Measurements from ENCODE around the gene SMARCC2.

SMARCC2 gene

GRCh38 chr12:56189099-56189917 lies at the start of gene SMARCC2:
SMARCC2 (minus strand) TSS chr12:56189483; CDS start chr12:56189461, 22 bp downstream.
- peak; percentile 83 for DNase-seq (ENCODE audit: low spot score)

- no peak for DNase-seq (ENCODE audit: low spot score)
These were observed 48.3 kb upstream of the SMARCC2 start for GRCh38 chr12:56237552-56237951.

- no peak for DNase-seq (ENCODE audit: low spot score)
These were observed 47.7 kb upstream of the SMARCC2 start for GRCh38 chr12:56236985-56237384.

GRCh38 chr12:56236091-56236490 lies 46.8 kb upstream of the SMARCC2 start:
- DNase-seq (ENCODE audit: low spot score), result no peak

- no peak for DNase-seq (ENCODE audit: low spot score)
These were observed 45.6 kb upstream of the SMARCC2 start for GRCh38 chr12:56234746-56235436.

- no peak for DNase-seq (ENCODE audit: low spot score)
These were observed 41.9 kb upstream of the SMARCC2 start for GRCh38 chr12:56231184-56231582.

- DNase-seq (ENCODE audit: low spot score), result no peak
These were observed 41.3 kb upstream of the SMARCC2 start for GRCh38 chr12:56230432-56231183.

- DNase-seq (ENCODE audit: low spot score), result no peak
These were observed 40.7 kb upstream of the SMARCC2 start, which contains the start of gene SLC39A5 for GRCh38 chr12:56229916-56230431. SLC39A5 (plus strand) TSS chr12:56230051; CDS start chr12:56231275, 1,224 bp downstream.

- DNase-seq (ENCODE audit: low spot score), result no peak
These were observed 39.8 kb upstream of the SMARCC2 start for GRCh38 chr12:56229082-56229481.

- no peak for DNase-seq (ENCODE audit: low spot score)
These were observed 35.7 kb upstream of the SMARCC2 start for GRCh38 chr12:56224954-56225353.

- peak; percentile 96 for DNase-seq (ENCODE audit: low spot score)
These were observed 34.9 kb upstream of the SMARCC2 start, which contains the start of gene NABP2 for GRCh38 chr12:56224102-56224701. NABP2 (plus strand) TSS chr12:56224342; CDS start chr12:56224857, 515 bp downstream.

- no peak for DNase-seq (ENCODE audit: low spot score)
These were observed 34.4 kb upstream of the SMARCC2 start for GRCh38 chr12:56223571-56224101.

GRCh38 chr12:56222531-56222895 lies 33.2 kb upstream of the SMARCC2 start:
- no peak for DNase-seq (ENCODE audit: low spot score)

GRCh38 chr12:56221757-56222530 lies 32.7 kb upstream of the SMARCC2 start, which contains the start of gene RNF41:
RNF41 (minus strand) TSS chr12:56221922; CDS start chr12:56214047, 7,875 bp downstream.
- peak; percentile 91 for DNase-seq (ENCODE audit: low spot score)

GRCh38 chr12:56221232-56221756 lies 32.0 kb upstream of the SMARCC2 start:
- no peak for DNase-seq (ENCODE audit: low spot score)

- DNase-seq (ENCODE audit: low spot score), result no peak
These were observed 31.4 kb upstream of the SMARCC2 start for GRCh38 chr12:56220611-56221231.

- no peak for DNase-seq (ENCODE audit: low spot score)
These were observed 30.6 kb upstream of the SMARCC2 start for GRCh38 chr12:56219840-56220239.

GRCh38 chr12:56216461-56216860 lies 27.2 kb upstream of the SMARCC2 start:
- no peak for DNase-seq (ENCODE audit: low spot score)

GRCh38 chr12:56213878-56214277 lies 24.6 kb upstream of the SMARCC2 start:
- no peak for DNase-seq (ENCODE audit: low spot score)

GRCh38 chr12:56212361-56212760 lies 23.1 kb upstream of the SMARCC2 start:
- no peak for DNase-seq (ENCODE audit: low spot score)

Data from CD4-positive, alpha-beta T cell treated with Interleukin-15 for 4 hours (primary cell).